Activated naive CD4-positive, alpha-beta T cell treated with Interleukin-2 at 50 U/mL for 16 hours (primary cell): ENCODE results near the gene KATNIP.
A peak's percentile ranks its signal among the peaks of the same experiment; 100 is the strongest.
"Not testable (repeated sequence)": the region's sequence is repeated elsewhere in the genome, so short reads cannot be mapped to it uniquely, and the experiment has no call there.

ENCODE experiments used
- DNase-seq: peaks from one replicate; pipeline ENCODE4 v3.0.0-alpha.2; 2020

Gene KATNIP

DNA sequence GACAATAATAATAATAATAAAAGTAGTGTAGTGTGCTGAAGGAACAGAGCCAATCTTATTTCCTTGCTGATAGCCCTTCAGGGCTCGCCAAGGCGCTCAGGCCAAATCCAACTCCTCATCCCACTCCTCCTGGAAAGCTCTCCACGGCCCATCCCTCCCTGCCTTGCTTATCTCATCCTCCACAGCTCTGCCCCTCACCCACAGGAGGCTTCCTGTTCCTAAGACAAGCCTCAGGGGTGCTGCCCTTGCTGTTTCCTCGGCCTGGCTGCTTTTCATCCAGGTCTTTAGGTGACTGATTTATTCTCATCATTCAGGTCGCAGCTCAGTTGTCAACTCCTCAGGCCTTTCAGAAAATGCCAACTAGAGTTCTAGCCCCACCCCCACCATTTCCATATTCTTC lies 11.4 kb upstream of the KATNIP start:
- DNase-seq = no peak

DNA sequence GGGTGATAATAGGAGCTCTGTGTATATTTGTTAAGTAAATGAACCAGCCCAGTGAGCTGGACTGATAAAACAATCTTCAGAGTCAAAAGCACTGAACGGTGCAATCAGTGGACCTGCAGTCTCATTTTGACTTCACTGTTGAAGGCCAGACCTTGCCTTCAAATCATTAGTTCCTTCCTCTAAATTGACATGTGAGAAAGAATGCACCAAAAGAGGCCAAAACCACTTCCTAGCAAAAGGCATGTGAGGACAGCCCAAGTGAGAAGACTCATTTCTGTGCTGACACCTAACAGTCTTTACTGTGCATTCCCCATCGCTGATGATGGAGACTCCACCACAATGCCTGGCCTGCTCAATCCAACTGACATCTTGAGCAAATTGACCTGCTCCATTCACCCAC lies 10.8 kb upstream of the KATNIP start:
- no peak for DNase-seq

- no peak for DNase-seq
Observed at GRCh38 chr16:27539636-27540035, 10.3 kb upstream of the KATNIP start.

DNA sequence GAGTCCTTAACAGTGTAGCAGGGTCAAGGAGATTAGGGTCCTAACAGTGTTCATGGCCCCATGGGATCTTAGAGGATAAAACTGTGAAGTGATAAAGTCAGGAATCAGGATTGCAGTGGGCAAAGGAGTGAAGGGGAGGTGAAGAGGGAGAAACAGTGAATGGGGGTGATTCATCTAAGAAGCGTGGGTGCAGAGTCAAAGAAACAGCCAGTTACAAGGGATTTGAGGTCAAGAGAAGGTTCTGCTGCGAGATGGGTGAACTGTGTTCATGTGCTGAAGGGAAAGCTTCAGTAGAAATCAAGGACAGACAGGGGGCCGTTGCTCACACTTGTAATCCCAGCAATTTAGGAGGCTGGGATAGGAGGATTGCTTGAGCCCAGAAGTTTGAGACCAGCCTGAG lies 6.1 kb upstream of the KATNIP start:
- DNase-seq = no peak

- no peak for DNase-seq
Observed at GRCh38 chr16:27544671-27545070, 5.3 kb upstream of the KATNIP start.

DNA sequence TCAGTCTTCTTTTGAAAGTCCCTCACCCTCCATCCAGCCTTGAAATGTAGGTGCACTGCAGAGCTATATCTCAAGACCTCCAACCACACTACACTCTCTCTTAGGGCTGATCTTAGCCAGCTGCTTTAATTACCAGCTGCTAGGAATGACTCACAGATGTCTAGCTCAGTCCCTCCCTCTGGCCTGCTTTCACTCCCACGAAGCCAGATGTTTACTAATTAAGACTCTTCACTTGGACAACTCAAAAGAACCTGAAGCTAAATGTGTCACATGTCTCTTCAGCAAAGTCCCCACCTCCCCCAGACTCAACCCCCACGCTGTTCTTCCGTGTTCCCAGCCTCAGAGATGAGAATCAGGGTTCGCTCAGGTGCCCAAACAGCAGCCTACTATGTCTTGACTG lies 2.8 kb upstream of the KATNIP start:
- DNase-seq = peak; percentile 4

DNA sequence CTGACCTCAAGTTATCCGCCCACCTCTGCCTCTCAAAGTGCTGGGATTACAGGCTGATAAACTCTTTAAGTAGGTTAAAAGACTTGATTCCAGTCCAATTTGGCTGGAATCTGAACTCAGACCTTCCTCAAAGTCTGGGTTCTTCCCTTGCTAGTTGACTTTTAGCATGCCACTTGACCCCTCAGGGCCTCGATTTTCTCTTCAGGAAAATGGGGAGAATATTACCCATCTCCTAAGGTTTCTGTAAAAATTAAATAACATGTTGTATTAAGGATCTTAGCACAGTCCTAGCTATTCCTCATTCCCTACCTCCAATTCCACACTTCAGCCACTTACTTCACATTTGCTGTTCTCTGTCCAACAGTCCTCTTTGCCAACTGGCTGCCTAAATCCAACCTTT lies 2.1 kb upstream of the KATNIP start:
- DNase-seq = no peak

- DNase-seq = no peak
Observed at GRCh38 chr16:27549464-27549745, 539 bp upstream of the KATNIP start.

GRCh38 chr16:27550582-27550920 lies 607 bp downstream of the KATNIP start:
- no peak for DNase-seq

DNA sequence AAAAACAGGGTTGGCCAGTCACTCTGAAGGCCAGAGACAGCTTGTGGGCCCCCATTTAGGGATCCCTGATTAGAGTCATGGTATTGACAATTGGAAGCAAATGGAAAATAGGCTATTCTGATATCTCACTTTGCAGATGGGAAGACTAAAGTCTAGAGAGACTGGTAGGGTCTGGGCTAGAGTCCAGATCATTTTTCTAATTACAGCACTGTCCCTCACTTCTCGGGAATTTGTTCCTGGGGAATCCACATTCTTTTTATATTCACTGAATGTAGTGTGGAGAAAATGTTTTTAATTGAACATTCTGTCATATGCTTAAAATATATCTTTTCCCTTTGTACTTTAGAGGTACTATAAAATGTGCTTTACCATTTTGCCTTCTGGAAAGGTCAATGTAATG lies 1.1 kb downstream of the KATNIP start:
- DNase-seq = no peak

GRCh38 chr16:27556471-27556870 lies 6.5 kb downstream of the KATNIP start:
- no peak for DNase-seq

GRCh38 chr16:27558434-27558833 lies 8.5 kb downstream of the KATNIP start:
- DNase-seq = no peak

DNA sequence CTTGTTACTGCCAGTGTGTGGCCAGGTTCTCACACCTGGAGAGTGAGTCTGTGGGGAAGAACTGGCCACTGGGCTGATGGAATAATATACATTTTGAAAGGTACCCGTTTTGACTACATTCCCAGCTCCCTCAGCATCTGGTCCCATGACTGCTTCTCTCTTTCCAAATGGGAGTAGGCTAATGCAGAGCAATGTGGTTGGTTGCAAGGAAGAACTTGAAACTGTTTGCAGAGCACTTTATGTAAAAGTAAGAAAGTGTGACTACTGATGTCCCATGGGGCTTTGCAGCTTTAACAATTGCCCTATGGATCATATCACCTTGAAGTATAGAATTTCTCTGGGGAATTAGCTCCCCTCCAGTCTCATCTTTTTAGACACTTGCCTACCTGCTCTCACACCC lies 9.0 kb downstream of the KATNIP start:
- no peak for DNase-seq

- DNase-seq = no peak
Observed at GRCh38 chr16:27561216-27561615, 11.3 kb downstream of the KATNIP start.

GRCh38 chr16:27564224-27564623 lies 14.3 kb downstream of the KATNIP start:
- DNase-seq = no peak

DNA sequence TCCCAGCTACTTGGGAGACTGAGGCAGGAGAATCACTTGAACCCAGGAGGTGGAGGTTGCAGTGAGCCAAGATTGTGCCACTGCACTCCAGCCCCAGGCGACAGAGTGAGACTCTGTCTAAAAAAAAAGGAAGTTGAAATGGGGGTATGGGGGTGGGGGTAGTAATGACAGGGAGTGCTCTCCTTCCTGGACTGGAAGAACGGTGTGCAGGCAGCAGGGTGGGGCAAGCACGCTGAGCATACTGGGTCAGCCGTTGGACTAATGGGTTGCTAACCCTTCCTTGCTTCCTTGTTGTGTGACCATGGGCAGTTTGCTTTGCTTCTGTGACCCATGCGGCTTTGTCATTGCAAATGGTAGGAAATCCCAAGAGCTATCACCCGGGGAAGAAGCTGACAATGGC lies 16.5 kb downstream of the KATNIP start:
- DNase-seq = no peak

- no peak for DNase-seq
Observed at GRCh38 chr16:27568077-27568476, 18.1 kb downstream of the KATNIP start.

- DNase-seq = not testable (repeated sequence)
Observed at GRCh38 chr16:27570986-27571385, 21.0 kb downstream of the KATNIP start.

- DNase-seq = no peak
Observed at GRCh38 chr16:27571433-27572326, 21.7 kb downstream of the KATNIP start.

DNA sequence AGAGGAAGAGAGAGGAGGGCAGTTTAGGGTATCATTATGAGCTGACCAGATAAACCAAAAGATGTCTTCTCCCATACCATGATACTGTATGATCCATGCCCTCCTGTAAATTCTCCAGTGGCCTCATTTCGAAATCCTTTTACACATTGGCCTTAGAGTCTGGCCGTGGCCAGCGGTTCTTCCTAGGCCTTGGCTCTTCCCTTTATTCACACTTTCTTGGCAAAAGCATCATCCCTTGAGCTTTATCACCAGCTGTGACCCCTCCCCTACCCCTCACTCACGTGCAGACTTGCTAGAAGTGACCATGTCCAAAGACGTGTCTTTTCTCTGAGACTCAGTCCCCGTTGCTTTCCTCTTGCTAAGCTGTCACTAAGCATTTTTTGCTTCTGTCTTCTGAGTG lies 22.8 kb downstream of the KATNIP start:
- no peak for DNase-seq

GRCh38 chr16:27576729-27577128 lies 26.8 kb downstream of the KATNIP start:
- no peak for DNase-seq

DNA sequence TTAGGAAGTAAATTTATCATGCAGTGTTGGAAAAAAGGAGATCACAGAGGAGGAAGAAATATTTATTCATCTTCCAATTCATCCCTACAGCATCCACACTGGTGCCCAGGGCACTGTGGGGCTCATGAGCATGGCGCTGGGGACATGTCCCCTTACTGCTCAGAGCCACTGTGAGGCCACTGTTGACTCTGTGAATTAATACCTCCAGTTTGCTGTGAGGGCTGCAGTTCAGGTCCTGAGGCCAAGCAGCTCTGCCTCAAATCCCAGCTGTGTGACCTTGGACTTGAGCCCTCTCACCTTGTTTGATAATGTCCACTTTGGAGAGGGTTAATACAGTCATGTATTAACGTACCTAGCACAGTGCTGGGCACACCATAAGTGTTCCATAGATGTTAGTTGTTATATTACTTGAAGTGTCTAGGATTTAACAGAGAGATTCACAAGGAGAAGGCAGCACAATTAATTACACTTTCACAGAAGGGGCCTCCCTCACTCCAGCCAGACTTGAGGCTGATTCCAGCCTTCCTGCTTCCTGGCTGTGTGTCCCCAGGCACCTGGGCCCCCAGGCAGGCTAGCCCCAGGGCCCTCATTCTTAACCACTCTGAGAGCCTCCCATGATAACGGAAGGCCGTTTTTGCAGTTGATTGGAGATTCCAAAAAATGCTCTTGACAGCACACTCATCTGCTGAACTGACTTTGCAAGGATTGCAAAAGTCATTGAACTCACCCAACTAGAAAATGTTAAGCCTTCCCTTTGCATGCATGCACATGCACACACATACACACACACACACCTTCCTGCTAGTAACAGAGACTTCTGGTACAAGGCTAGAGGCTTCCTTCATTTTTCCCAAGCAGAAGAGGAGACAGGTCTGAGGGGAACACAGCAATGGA lies 29.4 kb downstream of the KATNIP start:
- no peak for DNase-seq

DNA sequence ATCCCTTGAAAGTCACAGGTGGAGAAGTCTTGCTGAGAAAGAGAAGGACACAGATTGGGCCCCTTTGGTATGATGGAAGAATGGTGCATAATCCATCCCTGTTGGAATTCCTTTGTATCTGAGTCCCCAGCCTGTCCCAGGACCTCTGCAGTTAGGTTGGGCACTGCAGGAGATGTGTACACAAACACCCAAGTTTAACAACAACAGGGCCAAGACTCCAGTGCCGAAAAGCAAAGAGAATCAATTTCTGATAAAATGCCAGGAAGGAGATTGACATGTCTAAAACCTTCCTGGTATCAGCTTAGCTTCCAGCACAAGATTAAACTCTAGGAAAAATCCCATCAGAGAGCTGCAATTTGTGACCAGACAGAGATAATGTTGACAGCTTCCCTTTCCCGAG lies 32.9 kb downstream of the KATNIP start:
- DNase-seq = no peak

GRCh38 chr16:27583634-27584033 lies 33.7 kb downstream of the KATNIP start:
- DNase-seq = no peak
